ENCODE measurements around the gene FAM222B.

- TF ChIP-seq CTCF (conservative IDR thresholded peaks at IDR 0.05; ENCODE audit: low read length) (no peak), EZH2phosphoT487 (IDR thresholded peaks at IDR 0.05; ENCODE audit: borderline replicate concordance, low read depth, low read length) (no peak)
Measured at GRCh38 chr17:28774206-28774605, 68.4 kb downstream of the FAM222B start.
